ENCODE data around the gene GUCA2A. TPM values are rescaled to one million over a fixed set of nuclear protein-coding genes. Genes with fewer than 3 reads are reported as not detected.

GUCA2A gene
- total and polyA plus RNA-seq, 5 donors from 2014 or later: not detected

- Mint-ChIP-seq H3K36me3 (peaks cover 39% of the 10 kb centered on the region), H3K4me3 (no peak overlapping the region)
- ATAC-seq (ENCODE audit: low read depth in 2 of 2): no peak
Measured at GRCh38 chr1:42183210-42183956, 18.8 kb upstream of the GUCA2A start.

GRCh38 chr1:42181687-42182086, 17.1 kb upstream of the GUCA2A start:
- H3K4me3 ChIP-seq (ENCODE audit: low read depth, low read length): no peak overlapping the region
- Mint-ChIP-seq H3K27me3 (no peaks in the 10 kb centered on the region), H3K27ac (peak overlapping the region in 1 of 3 donors; percentile 80), H3K9me3 (no peaks in the 10 kb centered on the region), H3K4me1 (peaks cover 0 to 10% (median 2%) of the 10 kb centered on the region in 4 donors), H3K4me3 (no peak overlapping the region), H3K36me3 (peaks cover 29% of the 10 kb centered on the region)
- no peak for ATAC-seq (ENCODE audit: low read depth in 2 of 2)
- no peak overlapping the region for H3K27ac ChIP-seq (ENCODE audit: insufficient read depth, low read length, poor library complexity, severe bottlenecking)
- H3K27me3 ChIP-seq (ENCODE audit: control insufficient read depth, insufficient read depth, low read length): no peaks in the 10 kb centered on the region
- H3K36me3 ChIP-seq (ENCODE audit: control insufficient read depth, insufficient read depth, low read length): peaks cover 47% of the 10 kb centered on the region
- no peak for DNase-seq
- H3K4me1 ChIP-seq (ENCODE audit: control insufficient read depth, insufficient read depth, low read length, poor library complexity, severe bottlenecking): no peaks in the 10 kb centered on the region
- H3K9me3 ChIP-seq (ENCODE audit: control insufficient read depth in 2 of 2, low read length in 2 of 2): no peaks in the 10 kb centered on the region

More at GRCh38 chr1:42183210-42183956, 18.8 kb upstream of the GUCA2A start:
- DNase-seq: no peak
- H3K9me3 Mint-ChIP-seq: no peaks in the 10 kb centered on the region
- H3K4me1 Mint-ChIP-seq: peaks cover 0 to 15% (median 2%) of the 10 kb centered on the region in 4 donors
- H3K9me3 ChIP-seq (ENCODE audit: control insufficient read depth in 2 of 2, low read length in 2 of 2): no peaks in the 10 kb centered on the region
- no peak overlapping the region for H3K4me3 ChIP-seq (ENCODE audit: low read depth, low read length)
- no peaks in the 10 kb centered on the region for H3K4me1 ChIP-seq (ENCODE audit: control insufficient read depth, insufficient read depth, low read length, poor library complexity, severe bottlenecking)
- no peaks in the 10 kb centered on the region for H3K27me3 Mint-ChIP-seq
- no peak overlapping the region for H3K27ac ChIP-seq (ENCODE audit: insufficient read depth, low read length, poor library complexity, severe bottlenecking)
- no peaks in the 10 kb centered on the region for H3K27me3 ChIP-seq (ENCODE audit: control insufficient read depth, insufficient read depth, low read length)
- peaks cover 60% of the 10 kb centered on the region for H3K36me3 ChIP-seq (ENCODE audit: control insufficient read depth, insufficient read depth, low read length)
- peak overlapping the region in 2 of 3 donors; percentile 9 to 57 for H3K27ac Mint-ChIP-seq

- H3K36me3 Mint-ChIP-seq: peaks cover 17% of the 10 kb centered on the region
- H3K27ac Mint-ChIP-seq: peak overlapping the region in 1 of 3 donors; percentile 80
- H3K27me3 ChIP-seq (ENCODE audit: control insufficient read depth, insufficient read depth, low read length): no peaks in the 10 kb centered on the region
- DNase-seq: no peak
- H3K27ac ChIP-seq (ENCODE audit: insufficient read depth, low read length, poor library complexity, severe bottlenecking): no peak overlapping the region
- H3K4me1 ChIP-seq (ENCODE audit: control insufficient read depth, insufficient read depth, low read length, poor library complexity, severe bottlenecking): no peaks in the 10 kb centered on the region
- no peak for ATAC-seq (ENCODE audit: low read depth in 2 of 2)
- no peaks in the 10 kb centered on the region for H3K9me3 ChIP-seq (ENCODE audit: control insufficient read depth in 2 of 2, low read length in 2 of 2)
- H3K4me1 Mint-ChIP-seq: peaks cover 0 to 8% (median 2%) of the 10 kb centered on the region in 4 donors
- H3K4me3 Mint-ChIP-seq: no peak overlapping the region
- H3K27me3 Mint-ChIP-seq: no peaks in the 10 kb centered on the region
- H3K9me3 Mint-ChIP-seq: no peaks in the 10 kb centered on the region
- H3K36me3 ChIP-seq (ENCODE audit: control insufficient read depth, insufficient read depth, low read length): peaks cover 37% of the 10 kb centered on the region
- no peak overlapping the region for H3K4me3 ChIP-seq (ENCODE audit: low read depth, low read length)
Measured at GRCh38 chr1:42179900-42180329, 15.4 kb upstream of the GUCA2A start.

- H3K27me3 ChIP-seq (ENCODE audit: control insufficient read depth, insufficient read depth, low read length): no peaks in the 10 kb centered on the region
- H3K36me3 ChIP-seq (ENCODE audit: control insufficient read depth, insufficient read depth, low read length): peaks cover 31% of the 10 kb centered on the region
- no peak overlapping the region for H3K4me3 Mint-ChIP-seq
- DNase-seq (no peak), ATAC-seq (ENCODE audit: low read depth in 2 of 2) (no peak)
- no peak overlapping the region for H3K27ac Mint-ChIP-seq
- no peaks in the 10 kb centered on the region for H3K4me1 ChIP-seq (ENCODE audit: control insufficient read depth, insufficient read depth, low read length, poor library complexity, severe bottlenecking)
- no peaks in the 10 kb centered on the region for H3K9me3 Mint-ChIP-seq
- no peak overlapping the region for H3K4me3 ChIP-seq (ENCODE audit: low read depth, low read length)
- no peak overlapping the region for H3K27ac ChIP-seq (ENCODE audit: insufficient read depth, low read length, poor library complexity, severe bottlenecking)
- peaks cover 12% of the 10 kb centered on the region for H3K36me3 Mint-ChIP-seq
- no peaks in the 10 kb centered on the region for H3K9me3 ChIP-seq (ENCODE audit: control insufficient read depth in 2 of 2, low read length in 2 of 2)
- no peaks in the 10 kb centered on the region for H3K27me3 Mint-ChIP-seq
- H3K4me1 Mint-ChIP-seq: peaks cover 0 to 8% (median 0%) of the 10 kb centered on the region in 4 donors
Measured at GRCh38 chr1:42179275-42179674, 14.7 kb upstream of the GUCA2A start.

GRCh38 chr1:42178249-42178648, 13.7 kb upstream of the GUCA2A start:
- H3K4me3 Mint-ChIP-seq: no peak overlapping the region
- no peaks in the 10 kb centered on the region for H3K27me3 Mint-ChIP-seq
- Histone ChIP-seq H3K4me3 (ENCODE audit: low read depth, low read length) (no peak overlapping the region), H3K4me1 (ENCODE audit: control insufficient read depth, insufficient read depth, low read length, poor library complexity, severe bottlenecking) (no peaks in the 10 kb centered on the region), H3K27ac (ENCODE audit: insufficient read depth, low read length, poor library complexity, severe bottlenecking) (no peak overlapping the region), H3K9me3 (ENCODE audit: control insufficient read depth in 2 of 2, low read length in 2 of 2) (no peaks in the 10 kb centered on the region), H3K36me3 (ENCODE audit: control insufficient read depth, insufficient read depth, low read length) (peaks cover 25% of the 10 kb centered on the region), H3K27me3 (ENCODE audit: control insufficient read depth, insufficient read depth, low read length) (no peaks in the 10 kb centered on the region)
- no peak for ATAC-seq (ENCODE audit: low read depth in 2 of 2)
- H3K36me3 Mint-ChIP-seq: peaks cover 12% of the 10 kb centered on the region
- H3K27ac Mint-ChIP-seq: peak overlapping the region in 1 of 3 donors; percentile 5
- no peaks in the 10 kb centered on the region for H3K9me3 Mint-ChIP-seq
- H3K4me1 Mint-ChIP-seq: peaks cover 0 to 8% (median 0%) of the 10 kb centered on the region in 4 donors
- DNase-seq: no peak

DNA sequence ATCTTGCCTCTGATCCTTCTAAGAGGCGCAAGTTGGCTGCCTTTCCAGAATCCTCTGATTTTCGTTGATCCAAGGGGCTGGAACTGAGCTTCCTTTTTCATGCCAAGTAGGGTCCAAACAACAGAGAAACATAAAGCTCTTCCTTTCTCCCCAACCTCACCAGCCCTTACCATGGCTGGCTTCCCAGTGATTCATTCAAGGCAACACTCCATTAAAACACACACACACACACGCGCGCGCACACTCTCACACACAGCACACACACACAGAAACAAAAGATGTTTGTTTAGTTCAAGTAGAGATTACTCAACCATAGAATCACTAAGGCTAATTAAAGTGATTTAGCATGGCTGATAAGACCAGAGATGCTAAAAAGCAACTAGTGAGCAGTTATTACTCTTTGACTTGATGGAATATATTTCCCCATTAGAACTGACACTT, 13.0 kb upstream of the GUCA2A start:
- H3K4me3 Mint-ChIP-seq: peak overlapping the region in 1 of 4 donors; percentile 25
- peak overlapping the region in 1 of 3 donors; percentile 85 for H3K27ac Mint-ChIP-seq
- Histone ChIP-seq H3K27ac (ENCODE audit: insufficient read depth, low read length, poor library complexity, severe bottlenecking) (no peak overlapping the region), H3K4me1 (ENCODE audit: control insufficient read depth, insufficient read depth, low read length, poor library complexity, severe bottlenecking) (no peaks in the 10 kb centered on the region), H3K36me3 (ENCODE audit: control insufficient read depth, insufficient read depth, low read length) (peaks cover 23% of the 10 kb centered on the region), H3K27me3 (ENCODE audit: control insufficient read depth, insufficient read depth, low read length) (no peaks in the 10 kb centered on the region), H3K9me3 (ENCODE audit: control insufficient read depth in 2 of 2, low read length in 2 of 2) (no peaks in the 10 kb centered on the region), H3K4me3 (ENCODE audit: low read depth, low read length) (no peak overlapping the region)
- DNase-seq (no peak), ATAC-seq (ENCODE audit: low read depth in 2 of 2) (no peak)
- H3K9me3 Mint-ChIP-seq: no peaks in the 10 kb centered on the region
- peaks cover 0 to 8% (median 0%) of the 10 kb centered on the region in 4 donors for H3K4me1 Mint-ChIP-seq
- H3K27me3 Mint-ChIP-seq: no peaks in the 10 kb centered on the region
- H3K36me3 Mint-ChIP-seq: peaks cover 12% of the 10 kb centered on the region

- H3K9me3 ChIP-seq (ENCODE audit: control insufficient read depth in 2 of 2, low read length in 2 of 2): no peaks in the 10 kb centered on the region
- H3K27ac Mint-ChIP-seq: no peak overlapping the region
Measured at GRCh38 chr1:42176902-42177519, 12.5 kb upstream of the GUCA2A start.

More at GRCh38 chr1:42176902-42177519, 12.5 kb upstream of the GUCA2A start:
- DNase-seq: peak in 2 of 3 donors; percentile 16 to 63
- H3K4me1 Mint-ChIP-seq: peaks cover 0 to 8% (median under 1%) of the 10 kb centered on the region in 4 donors
- no peak overlapping the region for H3K27ac ChIP-seq (ENCODE audit: insufficient read depth, low read length, poor library complexity, severe bottlenecking)
- peak in 1 of 2 donors; percentile 43 for ATAC-seq (ENCODE audit: low read depth in 2 of 2)
- H3K9me3 Mint-ChIP-seq: no peaks in the 10 kb centered on the region
- no peaks in the 10 kb centered on the region for H3K27me3 Mint-ChIP-seq
- no peaks in the 10 kb centered on the region for H3K4me1 ChIP-seq (ENCODE audit: control insufficient read depth, insufficient read depth, low read length, poor library complexity, severe bottlenecking)
- peaks cover 12% of the 10 kb centered on the region for H3K36me3 Mint-ChIP-seq
- H3K36me3 ChIP-seq (ENCODE audit: control insufficient read depth, insufficient read depth, low read length): peaks cover 19% of the 10 kb centered on the region
- H3K27me3 ChIP-seq (ENCODE audit: control insufficient read depth, insufficient read depth, low read length): no peaks in the 10 kb centered on the region
- H3K4me3 ChIP-seq (ENCODE audit: low read depth, low read length): no peak overlapping the region
- no peak overlapping the region for H3K4me3 Mint-ChIP-seq

All from CD4-positive, CD25-positive, alpha-beta regulatory T cell (primary cell).